Thoracic aorta (tissue), 2 donors: ENCODE data around the gene SFXN2. TPM values are rescaled to one million over a fixed set of nuclear protein-coding genes. Genes with fewer than 3 reads are reported as not detected.
"Not testable (repeated sequence)": the region's sequence is repeated elsewhere in the genome, so short reads cannot be mapped to it uniquely, and the experiment has no call there.

ENCODE experiments used
- ATAC-seq: fragments of 150-250 bp; one replicate; pipeline ENCODE4 v1.8.0; 2017; ENCODE audit warnings: low read depth; ENCODE audit not compliant: insufficient number of reproducible peaks, low FRiP score
- DNase-seq: peaks from one replicate; pipeline ENCODE4 v3.0.0-alpha.2; 2020; ENCODE audit warnings: low spot score
- H3K27ac ChIP-seq, 2 donors: fragments of 200-600 bp; sonication (generic); 1 replicate in 1 of 2; 2 replicates in 1 of 2; pipeline ENCODE4 v1.5.1; 2016; ENCODE audit warnings: mild to moderate bottlenecking in 2 of 2, moderate library complexity in 2 of 2
- H3K27me3 ChIP-seq: fragments of 200-600 bp; sonication (generic); replicated peaks from 2 replicates; pipeline ENCODE4 v1.6.0; 2016; ENCODE audit warnings: mild to moderate bottlenecking; ENCODE audit not compliant: insufficient read depth
- H3K36me3 ChIP-seq: fragments of 200-600 bp; sonication (generic); one replicate; pipeline ENCODE4 v1.5.1; 2016
- H3K4me1 ChIP-seq, 2 donors: fragments of 200-600 bp; sonication (generic); 1 replicate in 1 of 2; 2 replicates in 1 of 2; pipeline versions ENCODE4 v1.5.1 to v1.6.0; 2016; ENCODE audit warnings: low read depth in 2 of 2, mild to moderate bottlenecking in 1 of 2; ENCODE audit not compliant: control insufficient read depth in 1 of 2
- H3K4me3 ChIP-seq: fragments of 200-600 bp; sonication (generic); 2 replicates; pipeline ENCODE4 v1.5.1; 2016; ENCODE audit warnings: mild to moderate bottlenecking
- H3K9me3 ChIP-seq: fragments of 200-600 bp; sonication (generic); 2 replicates; pipeline ENCODE4 v1.5.1; 2016
- CTCF ChIP-seq: fragments of 200-600 bp; sonication (generic); IDR thresholded peaks from one replicate; pipeline ENCODE4 v1.5.1; 2019; ENCODE audit warnings: antibody characterized with exemption
- total RNA-seq, 2 donors: library from RNA; depleted of rRNA; stranded (reverse); fragments of >200 nt; gene quantifications; one replicate each; pipeline versions ENCODE4 v1.1.0 to v1.2.3, GENCODE V29; 2016

Gene SFXN2
- total RNA-seq, 2 donors from 2014 or later = 1.6 to 18.3 TPM

- Histone ChIP-seq H3K4me3 (no peak overlapping the region), H3K27ac (no peak overlapping the region), H3K9me3 (no peaks in the 10 kb centered on the region), H3K4me1 (peaks cover 10 to 17% of the 10 kb centered on the region in 2 donors), H3K36me3 (no peaks in the 10 kb centered on the region), H3K27me3 (no peaks in the 10 kb centered on the region)
- ATAC-seq (no peak), DNase-seq (no peak)
- no peak for TF ChIP-seq CTCF
These were observed 20.7 kb downstream of the SFXN2 start for GRCh38 chr10:102735065-102735562.

GRCh38 chr10:102738692-102739121, 24.3 kb downstream of the SFXN2 start:
- H3K4me1 ChIP-seq = peaks cover 15 to 44% of the 10 kb centered on the region in 2 donors
- H3K36me3 ChIP-seq = no peaks in the 10 kb centered on the region
- no peak for DNase-seq
- no peak overlapping the region for H3K4me3 ChIP-seq
- H3K27me3 ChIP-seq = no peaks in the 10 kb centered on the region
- H3K27ac ChIP-seq = peak overlapping the region in 1 of 2 donors; percentile 44
- no peaks in the 10 kb centered on the region for H3K9me3 ChIP-seq
- ATAC-seq = no peak
- no peak for TF ChIP-seq CTCF

GRCh38 chr10:102740229-102740628, 25.8 kb downstream of the SFXN2 start:
- TF ChIP-seq CTCF = no peak
- no peak for DNase-seq
- Histone ChIP-seq H3K27ac (peak overlapping the region; percentile 44 to 94), H3K36me3 (no peaks in the 10 kb centered on the region), H3K4me1 (peaks cover 16 to 46% of the 10 kb centered on the region in 2 donors), H3K4me3 (no peak overlapping the region), H3K27me3 (no peaks in the 10 kb centered on the region), H3K9me3 (no peaks in the 10 kb centered on the region)
- no peak for ATAC-seq

GRCh38 chr10:102741726-102742237, 27.3 kb downstream of the SFXN2 start:
- Histone ChIP-seq H3K4me3 (no peak overlapping the region), H3K27ac (peak overlapping the region; percentile 44 to 94), H3K36me3 (no peaks in the 10 kb centered on the region), H3K9me3 (no peaks in the 10 kb centered on the region), H3K27me3 (no peaks in the 10 kb centered on the region), H3K4me1 (peaks cover 27 to 61% of the 10 kb centered on the region in 2 donors)
- no peak for TF ChIP-seq CTCF
- no peak for ATAC-seq
- no peak for DNase-seq

GRCh38 chr10:102742313-102742712, 27.9 kb downstream of the SFXN2 start:
- H3K4me3 ChIP-seq, DNase-seq, H3K27me3 ChIP-seq, H3K36me3 ChIP-seq, ATAC-seq, H3K9me3 ChIP-seq: not testable (repeated sequence)
- Histone ChIP-seq H3K4me1 (peaks cover 27 to 65% of the 10 kb centered on the region in 2 donors), H3K27ac (peak overlapping the region; percentile 15 to 94)
